K562 (cell line): ENCODE measurements around the gene FOSL1. TPM values are rescaled to one million over a fixed set of nuclear protein-coding genes. Genes with fewer than 3 reads are reported as not detected.

Experiments
- AFF1 ChIP-seq, 2 experiments: fragments of 450-650 bp; IDR thresholded peaks; 2 replicates each; pipeline ENCODE4 v1.6.1; 2018; ENCODE audit warnings: mild to moderate bottlenecking in 2 of 2, low read depth in 1 of 2; ENCODE audit not compliant: partially characterized antibody in 2 of 2
- FOXP4 ChIP-seq: sonication (generic); formaldehyde crosslinking; IDR thresholded peaks from 2 replicates; pipeline ENCODE4 v1.8.0; 2022; ENCODE audit warnings: mild to moderate bottlenecking, missing genetic modification reagents, borderline replicate concordance
- NR2F6 ChIP-seq: fragments of 450-650 bp; formaldehyde crosslinking; IDR thresholded peaks from 2 replicates; pipeline ENCODE4 v1.4.0; 2020; ENCODE audit warnings: mild to moderate bottlenecking
- POLR3A ChIP-seq: IDR thresholded peaks from 2 replicates; pipeline ENCODE4 v1.6.1; 2011; ENCODE audit warnings: borderline replicate concordance, mild to moderate bottlenecking, moderate library complexity; ENCODE audit not compliant: insufficient read length, insufficient read depth; ENCODE audit errors: extremely low read depth
- SRSF1 ChIP-seq: fragments of 200-400 bp; formaldehyde crosslinking; IDR thresholded peaks from 2 replicates; pipeline ENCODE4 v1.6.1; 2017; ENCODE audit warnings: mild to moderate bottlenecking, low read depth, low read length, moderate library complexity
- ZFP91 ChIP-seq: sonication (generic); formaldehyde crosslinking; IDR thresholded peaks from 2 replicates; pipeline ENCODE4 v1.8.0; 2022; ENCODE audit warnings: mild to moderate bottlenecking, missing genetic modification reagents
- polyA plus RNA-seq, 8 experiments: library from polyadenylated mRNA; depleted of rRNA in 4 of 8; stranded (reverse) in 5 of 8; unstranded in 3 of 8; fragments of >200 nt; fragmentation: Nextera tagmentation in 2 of 8; fragmentation: Illumina TruSeq in 1 of 8; extraction: Ambion mirVana in 2 of 8; extraction: Trizol in 1 of 8; gene quantifications; 2 replicates each; pipeline versions ENCODE4 v1.2.1 to v1.2.3, GENCODE V29; 2011 to 2014; ENCODE audit warnings: inconsistent platforms in 1 of 8, missing spikeins in 1 of 8
- total RNA-seq, 7 experiments: library from RNA; depleted of rRNA in 6 of 7; stranded (reverse); fragments of >200 nt in 6 of 7; fragmentation: Illumina TruSeq in 2 of 7; extraction: Trizol in 2 of 7; gene quantifications; 2 replicates each; pipeline versions ENCODE4 v1.2.1 to v1.2.3, GENCODE V29; 2011 to 2021; ENCODE audit warnings: low replicate concordance in 1 of 7

Gene FOSL1
- total and polyA plus RNA-seq, 9 of the 15 experiments (the other 6 are each of a cell fraction or from before 2014, with no cell fraction given), result 3.5 to 39.6 (median 10.0) TPM

- no peak for TF ChIP-seq AFF1 (IDR thresholded peaks at IDR 0.05; ENCODE audit: low read depth in 1 of 2, partially characterized antibody in 2 of 2)
- no peak for TF ChIP-seq POLR3A
- no peak for TF ChIP-seq NR2F6 (CRISPR knock-in tag)
- no peak for TF ChIP-seq ZFP91 (CRISPR knock-in tag)
- no peak for TF ChIP-seq SRSF1
- TF ChIP-seq FOXP4 (CRISPR knock-in tag), result no peak
Measured at GRCh38 chr11:65947133-65947532, 46.9 kb upstream of the FOSL1 start (continued).
